Upper lobe of right lung (tissue), 1 donor: ENCODE results near the gene NPPB. TPM values are rescaled to one million over a fixed set of nuclear protein-coding genes. Genes with fewer than 3 reads are reported as not detected.

Experiments
- ATAC-seq: fragments of 200-7000 bp; cut with Tn5 transposase; one replicate; pipeline ENCODE4 v1.9.1; 2020; ENCODE audit warnings: mild to moderate bottlenecking, moderate library complexity
- DNase-seq: peaks from one replicate; pipeline ENCODE4 v3.0.0-alpha.2; 2020
- H3K27ac ChIP-seq: fragments of 200-600 bp; one replicate; pipeline ENCODE4 v1.8.0; 2022
- H3K27me3 ChIP-seq: fragments of 200-600 bp; one replicate; pipeline ENCODE4 v1.8.0; 2022; ENCODE audit warnings: mild to moderate bottlenecking
- H3K36me3 ChIP-seq: fragments of 200-600 bp; one replicate; pipeline ENCODE4 v1.8.0; 2022
- H3K4me1 ChIP-seq: fragments of 200-600 bp; one replicate; pipeline ENCODE4 v1.8.0; 2022
- H3K4me3 ChIP-seq: fragments of 200-600 bp; one replicate; pipeline ENCODE4 v1.8.0; 2022; ENCODE audit warnings: mild to moderate bottlenecking
- H3K9me3 ChIP-seq: fragments of 200-600 bp; one replicate; pipeline ENCODE4 v1.8.0; 2022
- intact Hi-C: fragments of 100-400 bp; cut with DNase I; formaldehyde crosslinking; loops from one replicate; pipeline ENCODE4 v1.11.0; 2022
- total RNA-seq: library from RNA; stranded (reverse); fragmentation: NEBNext Ultra II Directional; extraction: Animal tissue kit (Norgen Biotek cat#: 25700); gene quantifications from one replicate; pipeline ENCODE4 v1.2.1, GENCODE V29; 2021
- TF ChIP-seq, protein P1 (sequence below): fragments of 200-600 bp; IDR thresholded peaks from one replicate; pipeline ENCODE4 v1.8.0; 2022; ENCODE audit warnings: antibody characterized with exemption
- donor health status: DM: no; HTN: yes; CAD: no; lungs with severe emphysema.

The NPPB gene
- total RNA-seq, 1 donor from 2014 or later: 0.81 TPM

DNA sequence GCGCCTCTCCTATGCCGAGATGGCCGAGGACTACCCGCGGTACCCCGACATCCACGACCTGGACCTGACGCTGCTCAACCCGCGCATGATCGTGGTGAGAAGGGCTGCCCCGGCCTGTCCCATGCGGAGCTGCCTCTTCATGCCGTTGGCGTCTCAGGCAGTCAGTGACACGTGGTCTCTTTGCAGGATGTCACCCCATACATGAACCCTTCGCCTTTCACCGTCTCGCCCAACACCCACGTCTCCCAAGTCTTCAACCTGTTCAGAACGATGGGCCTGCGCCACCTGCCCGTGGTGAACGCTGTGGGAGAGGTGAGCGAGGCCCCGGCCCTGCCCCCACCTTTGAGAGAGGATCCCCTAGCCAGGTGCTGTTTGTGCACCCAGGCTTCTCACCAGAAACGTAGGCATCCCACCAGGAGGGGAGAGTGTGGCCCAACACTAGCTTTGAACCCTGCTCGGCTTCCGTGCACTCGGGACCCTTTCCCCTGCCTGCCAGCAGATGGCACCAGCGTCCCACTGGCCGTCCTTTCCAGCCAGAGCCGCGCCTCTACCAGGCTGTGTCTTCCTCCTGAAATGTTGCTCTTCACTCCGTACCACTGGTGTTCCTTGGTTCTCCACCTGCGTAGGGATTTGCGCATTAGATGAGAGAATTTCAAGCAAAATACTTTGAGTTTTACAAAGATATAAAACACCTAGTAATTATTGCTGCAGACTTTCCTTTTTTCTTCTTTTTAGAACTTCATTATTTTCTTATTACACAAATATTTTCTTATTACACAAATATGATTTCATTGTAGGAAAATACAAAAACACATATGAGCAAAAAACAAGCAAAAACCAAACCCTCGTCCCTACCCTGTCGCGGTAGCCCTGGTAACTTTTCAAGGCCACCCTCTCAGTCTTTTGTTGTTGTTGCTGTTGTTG, 20.1 kb downstream of the NPPB start:
- H3K36me3 ChIP-seq: peaks cover 95% of the 10 kb centered on the region
- H3K9me3 ChIP-seq: no peaks in the 10 kb centered on the region
- H3K4me3 ChIP-seq: no peak overlapping the region
- intact Hi-C loops: loop anchor here (5.0 kb wide), 1 partner anchor 54 kb away; no protein-coding TSS in a partner anchor
- DNase-seq: peak; percentile 83
- TF ChIP-seq, protein P1, sequence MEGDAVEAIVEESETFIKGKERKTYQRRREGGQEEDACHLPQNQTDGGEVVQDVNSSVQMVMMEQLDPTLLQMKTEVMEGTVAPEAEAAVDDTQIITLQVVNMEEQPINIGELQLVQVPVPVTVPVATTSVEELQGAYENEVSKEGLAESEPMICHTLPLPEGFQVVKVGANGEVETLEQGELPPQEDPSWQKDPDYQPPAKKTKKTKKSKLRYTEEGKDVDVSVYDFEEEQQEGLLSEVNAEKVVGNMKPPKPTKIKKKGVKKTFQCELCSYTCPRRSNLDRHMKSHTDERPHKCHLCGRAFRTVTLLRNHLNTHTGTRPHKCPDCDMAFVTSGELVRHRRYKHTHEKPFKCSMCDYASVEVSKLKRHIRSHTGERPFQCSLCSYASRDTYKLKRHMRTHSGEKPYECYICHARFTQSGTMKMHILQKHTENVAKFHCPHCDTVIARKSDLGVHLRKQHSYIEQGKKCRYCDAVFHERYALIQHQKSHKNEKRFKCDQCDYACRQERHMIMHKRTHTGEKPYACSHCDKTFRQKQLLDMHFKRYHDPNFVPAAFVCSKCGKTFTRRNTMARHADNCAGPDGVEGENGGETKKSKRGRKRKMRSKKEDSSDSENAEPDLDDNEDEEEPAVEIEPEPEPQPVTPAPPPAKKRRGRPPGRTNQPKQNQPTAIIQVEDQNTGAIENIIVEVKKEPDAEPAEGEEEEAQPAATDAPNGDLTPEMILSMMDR: peak; percentile 97
- H3K4me1 ChIP-seq: no peaks in the 10 kb centered on the region
- H3K27me3 ChIP-seq: no peaks in the 10 kb centered on the region
- H3K27ac ChIP-seq: no peak overlapping the region
- peak; percentile 88 for ATAC-seq

DNA sequence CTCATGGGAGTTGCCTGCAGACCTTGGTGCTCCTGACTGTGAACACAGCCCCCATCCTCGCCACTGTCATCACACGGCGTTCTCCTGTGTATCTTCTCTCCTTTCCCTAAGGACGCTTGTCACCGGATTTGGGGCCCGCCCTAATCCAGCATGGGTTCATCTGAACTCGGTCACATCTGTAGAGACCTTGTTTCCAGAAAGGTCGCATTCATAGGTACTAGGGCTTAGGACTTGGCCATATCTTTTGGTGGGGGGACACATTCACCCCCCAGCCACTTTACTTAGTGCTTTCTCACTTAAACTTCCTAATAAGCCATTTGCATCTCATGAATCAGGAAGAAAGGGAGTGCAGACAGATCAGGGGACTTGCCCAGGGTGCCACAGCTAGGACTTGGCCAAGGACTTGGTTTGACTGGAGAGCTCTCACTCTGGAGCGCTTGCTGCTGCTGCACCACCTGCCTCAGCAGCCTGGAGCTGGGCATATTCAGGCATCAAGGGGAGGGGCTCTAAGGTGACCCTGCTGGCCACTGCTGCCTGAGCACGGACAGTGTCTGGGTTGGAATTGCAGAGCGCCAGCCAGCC, 20.9 kb downstream of the NPPB start:
- intact Hi-C loops: loop anchor here (5.0 kb wide), 1 partner anchor 54 kb away; no protein-coding TSS in a partner anchor
- peaks cover 100% of the 10 kb centered on the region for H3K36me3 ChIP-seq
- TF ChIP-seq, protein P1: no peak
- no peak overlapping the region for H3K27ac ChIP-seq
- no peaks in the 10 kb centered on the region for H3K27me3 ChIP-seq
- H3K9me3 ChIP-seq: no peaks in the 10 kb centered on the region
- H3K4me3 ChIP-seq: no peak overlapping the region
- no peaks in the 10 kb centered on the region for H3K4me1 ChIP-seq
- DNase-seq (no peak), ATAC-seq (no peak)

DNA sequence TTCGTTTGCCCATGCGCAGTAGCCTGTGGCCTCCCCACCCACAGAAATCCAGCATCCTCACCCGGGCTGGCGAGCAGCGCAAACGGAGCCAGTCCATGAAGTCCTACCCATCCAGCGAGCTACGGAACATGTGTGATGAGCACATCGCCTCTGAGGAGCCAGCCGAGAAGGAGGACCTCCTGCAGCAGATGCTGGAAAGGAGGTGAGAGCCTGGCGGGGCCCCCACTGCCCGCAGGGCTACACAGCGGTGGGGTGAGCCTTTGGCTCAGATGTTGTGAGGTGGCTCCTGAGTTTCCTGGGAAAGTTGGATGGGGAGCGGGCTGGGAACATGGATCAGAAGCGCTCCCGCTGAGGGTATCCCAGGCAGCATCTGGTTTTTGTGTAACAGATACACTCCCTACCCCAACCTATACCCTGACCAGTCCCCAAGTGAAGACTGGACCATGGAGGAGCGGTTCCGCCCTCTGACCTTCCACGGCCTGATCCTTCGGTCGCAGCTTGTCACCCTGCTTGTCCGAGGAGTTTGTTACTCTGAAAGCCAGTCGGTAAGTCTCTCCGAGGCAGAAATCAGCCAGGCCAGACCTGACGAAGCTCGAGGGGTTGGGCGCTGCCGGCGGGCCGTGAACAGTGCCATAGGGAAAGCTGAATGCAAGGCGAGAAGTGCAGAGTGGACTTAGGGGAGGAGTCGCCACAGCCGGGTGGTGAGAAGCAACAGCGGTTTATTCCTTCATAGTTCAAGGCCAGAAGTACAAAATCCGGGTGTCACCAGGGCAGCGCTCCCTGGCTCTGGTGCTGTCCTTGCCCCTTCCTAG, 21.6 kb downstream of the NPPB start:
- Histone ChIP-seq H3K36me3 (peaks cover 100% of the 10 kb centered on the region), H3K4me1 (no peaks in the 10 kb centered on the region), H3K4me3 (no peak overlapping the region), H3K9me3 (no peaks in the 10 kb centered on the region), H3K27ac (no peak overlapping the region), H3K27me3 (no peaks in the 10 kb centered on the region)
- intact Hi-C loops: loop anchor here (5.0 kb wide), 1 partner anchor 55 kb away; no protein-coding TSS in a partner anchor
- DNase-seq: no peak
- TF ChIP-seq, protein P1: no peak
- ATAC-seq: no peak

DNA sequence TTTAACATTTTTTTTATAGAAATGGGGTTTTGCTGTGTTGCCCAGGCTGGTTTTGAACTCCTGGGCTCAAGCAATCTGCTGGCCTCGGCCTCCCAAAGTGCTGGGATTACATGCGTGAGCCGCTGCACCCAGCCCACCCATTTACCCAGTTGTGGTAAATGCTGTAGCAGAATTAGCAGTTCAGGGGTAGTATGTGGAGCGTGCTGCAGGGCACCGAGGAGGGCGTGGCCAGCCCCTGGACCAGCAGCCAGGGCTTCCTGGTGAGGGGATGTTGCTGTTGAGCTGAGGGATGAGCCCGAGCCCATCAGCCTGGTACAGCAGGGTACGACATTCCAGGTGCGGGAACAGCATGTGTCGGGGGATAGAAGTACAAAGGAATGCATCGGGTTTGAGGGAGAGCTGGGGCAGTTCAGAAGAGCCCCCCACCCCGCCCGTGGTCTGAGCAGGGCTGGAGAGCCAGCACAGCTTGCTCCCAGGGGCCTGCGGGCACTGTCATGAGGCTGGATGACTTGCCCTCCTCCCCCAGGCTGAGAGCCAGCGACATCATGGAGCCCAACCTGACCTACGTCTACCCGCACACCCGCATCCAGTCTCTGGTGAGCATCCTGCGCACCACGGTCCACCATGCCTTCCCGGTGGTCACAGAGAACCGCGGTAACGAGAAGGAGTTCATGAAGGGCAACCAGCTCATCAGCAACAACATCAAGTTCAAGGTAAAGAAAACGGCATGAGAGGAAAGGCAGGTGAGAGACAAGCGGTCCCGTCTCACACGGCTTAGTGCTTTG, 23.1 kb downstream of the NPPB start:
- DNase-seq: no peak
- TF ChIP-seq, protein P1: no peak
- no peak overlapping the region for H3K27ac ChIP-seq
- H3K36me3 ChIP-seq: peaks cover 99% of the 10 kb centered on the region
- H3K4me1 ChIP-seq: no peaks in the 10 kb centered on the region
- intact Hi-C loops: loop anchor here (5.0 kb wide), 1 partner anchor 57 kb away; no protein-coding TSS in a partner anchor
- no peaks in the 10 kb centered on the region for H3K27me3 ChIP-seq
- H3K9me3 ChIP-seq: no peaks in the 10 kb centered on the region
- ATAC-seq: no peak
- H3K4me3 ChIP-seq: no peak overlapping the region

DNA sequence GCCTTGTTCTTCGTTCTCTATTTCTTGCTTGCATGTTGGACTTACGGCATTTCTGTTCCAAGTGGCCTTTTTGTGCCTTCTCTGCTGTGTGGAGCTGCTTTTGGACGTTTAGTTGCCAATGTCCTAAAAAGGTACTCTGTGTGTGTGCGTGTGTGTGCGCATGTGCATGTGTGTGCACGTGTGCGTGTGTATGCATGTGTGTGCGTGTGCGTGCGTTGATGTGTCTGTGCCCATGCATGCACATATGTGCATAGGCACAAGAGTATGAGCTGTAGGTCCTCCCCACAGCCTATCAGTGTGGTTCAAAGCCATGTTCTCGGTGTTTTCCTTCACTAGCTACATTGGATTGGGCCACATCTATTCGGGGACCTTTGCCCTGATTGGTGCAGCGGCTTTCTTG, 24.8 kb downstream of the NPPB start:
- ATAC-seq (no peak), DNase-seq (no peak)
- Histone ChIP-seq H3K27ac (no peak overlapping the region), H3K4me1 (no peaks in the 10 kb centered on the region), H3K9me3 (no peaks in the 10 kb centered on the region), H3K27me3 (no peaks in the 10 kb centered on the region), H3K4me3 (no peak overlapping the region), H3K36me3 (peaks cover 98% of the 10 kb centered on the region)
- TF ChIP-seq, protein P1: no peak
- intact Hi-C loops: no loop called here
